HG02840 (cell line): ENCODE results near the gene SPATA32.
"Not testable (repeated sequence)": the region's sequence is repeated elsewhere in the genome, so short reads cannot be mapped to it uniquely, and the experiment has no call there.

ENCODE experiments used
- ATAC-seq: cut with Tn5 transposase; IDR thresholded peaks from one replicate; pipeline ENCODE4 v1.9.1; 2021; ENCODE audit warnings: mild to moderate bottlenecking, moderate library complexity, moderate number of reproducible peaks; ENCODE audit not compliant: unreplicated experiment, low FRiP score

The SPATA32 gene, protein sequence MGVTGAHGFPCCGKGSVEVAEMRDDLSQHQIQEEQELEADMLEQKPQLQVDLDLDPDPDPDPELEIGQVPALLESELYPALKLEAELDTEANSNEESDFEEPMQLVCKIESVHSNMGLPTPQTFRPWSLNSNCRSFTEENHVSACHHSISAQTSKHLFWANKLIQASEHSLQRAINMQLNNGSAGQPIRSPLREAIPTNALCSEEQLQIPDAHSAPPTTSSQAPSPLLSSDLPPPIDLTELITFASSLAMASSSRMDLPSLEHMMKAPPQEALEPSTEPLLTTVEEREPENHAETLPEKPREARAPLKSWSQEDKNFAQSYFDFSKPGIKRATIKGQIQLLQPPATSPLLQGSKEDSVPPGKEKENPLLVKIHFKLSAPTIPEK

DNA sequence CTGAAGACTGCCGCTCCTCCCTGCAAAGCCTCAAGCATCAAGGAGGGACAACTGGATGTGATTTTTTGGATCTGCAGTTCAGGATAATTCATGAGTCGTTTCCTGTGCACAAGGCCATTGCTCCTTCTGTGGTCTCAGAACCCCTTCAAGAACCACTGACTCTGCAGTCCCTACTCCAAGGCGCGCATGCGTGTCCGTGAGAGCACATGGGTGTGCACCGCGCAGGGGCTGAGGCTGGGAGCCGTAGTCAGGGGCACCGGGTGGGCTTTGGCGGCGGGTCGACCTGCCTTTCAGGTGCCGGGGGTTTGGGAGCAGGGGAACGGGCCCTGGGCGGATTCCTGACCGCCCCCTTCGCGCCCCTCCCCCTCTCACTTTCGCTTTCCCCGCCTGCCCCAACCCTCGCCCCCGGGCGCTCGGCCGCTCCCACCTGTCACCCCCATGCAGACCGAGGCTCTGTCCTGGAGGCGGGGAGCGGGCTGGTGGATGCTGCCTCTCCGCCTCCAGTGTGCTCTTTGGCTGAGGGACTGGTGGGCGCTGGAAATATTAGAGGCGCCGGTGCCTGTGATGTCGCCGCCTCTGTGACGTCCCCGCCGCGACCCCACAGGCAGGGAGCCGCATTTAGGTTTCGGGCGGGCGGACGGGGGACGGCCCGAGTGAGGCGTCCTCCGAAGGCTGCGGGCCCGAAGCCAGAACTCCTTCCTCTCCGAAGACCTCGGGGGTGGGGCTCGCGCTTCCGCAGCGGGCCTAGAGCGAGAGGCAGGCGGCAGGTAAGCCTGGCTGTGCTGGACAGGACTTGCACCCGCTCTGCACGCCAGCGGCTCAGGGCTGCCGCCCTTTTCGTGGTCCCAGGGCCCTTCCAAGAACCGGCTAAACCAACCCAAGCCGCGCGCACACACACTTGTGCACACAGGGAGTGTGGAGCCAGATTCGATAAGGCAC is at the start of gene SPATA32:
Gene SPATA32 (minus strand): TSS at position 518 of the 939 bp plus-strand sequence. CDS start 78 bp downstream, at position 440.
- no peak for ATAC-seq

DNA sequence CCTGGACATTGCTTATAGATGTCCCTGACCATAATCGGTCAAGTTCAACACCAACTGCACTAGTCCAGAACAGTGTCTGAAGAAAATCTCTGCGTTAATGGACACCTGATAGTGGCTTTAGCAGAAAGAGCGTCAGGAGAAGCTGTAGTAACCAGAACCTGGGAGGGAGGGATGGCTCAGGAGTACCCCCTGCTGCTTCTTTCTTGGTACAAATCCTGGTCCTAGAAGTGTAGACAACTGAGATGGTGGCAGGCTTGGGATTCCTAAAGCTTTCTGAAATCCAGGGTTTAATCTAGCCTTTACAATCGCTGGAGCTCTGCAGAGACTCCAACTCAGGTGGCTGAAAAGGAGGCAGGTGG is 49.5 kb upstream of the SPATA32 start:
- ATAC-seq = no peak

DNA sequence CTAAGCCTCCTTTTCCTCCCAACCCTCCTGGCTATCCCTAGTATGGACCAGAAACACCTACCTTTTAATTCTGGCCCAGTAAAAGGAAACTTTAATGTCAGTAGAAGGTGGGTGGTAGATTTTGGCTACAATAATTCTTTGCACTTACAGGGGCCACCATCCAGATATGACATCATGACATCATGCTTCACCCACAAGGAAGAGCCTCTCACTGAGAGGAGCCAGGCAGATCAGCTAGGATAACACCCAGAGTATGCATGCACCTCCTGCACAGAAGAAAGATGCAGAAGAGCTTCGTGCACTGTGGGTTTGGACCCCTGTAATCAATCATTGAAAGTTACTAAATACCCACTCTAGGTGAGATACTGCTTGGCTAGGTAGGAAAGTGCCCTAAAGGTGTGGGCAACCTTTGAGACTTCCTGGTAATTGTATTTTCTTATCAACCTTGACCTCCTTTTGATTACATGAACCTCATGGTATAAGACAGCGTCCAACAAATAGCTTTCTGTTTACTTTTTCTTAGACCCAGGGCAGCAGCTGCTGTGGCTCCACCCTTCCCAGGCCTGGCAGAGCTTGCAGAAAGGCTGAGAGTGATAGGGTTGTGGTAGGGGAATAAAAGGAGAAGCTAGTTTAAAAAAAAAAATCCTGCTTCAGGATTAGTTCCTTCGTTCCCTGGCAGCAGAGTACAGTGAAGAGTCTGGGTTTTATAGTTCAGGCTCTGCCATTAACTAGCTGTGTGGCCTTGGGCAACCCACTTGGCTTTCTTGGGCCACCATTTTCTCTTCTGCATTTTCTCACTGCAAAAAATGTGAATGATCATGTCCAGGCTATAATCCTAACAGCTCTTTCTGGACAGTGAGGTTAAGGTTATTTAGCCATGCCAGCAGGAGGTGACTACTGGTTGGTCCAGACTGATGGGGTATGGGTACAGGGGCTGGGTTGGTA is 48.8 kb upstream of the SPATA32 start:
- no peak for ATAC-seq

DNA sequence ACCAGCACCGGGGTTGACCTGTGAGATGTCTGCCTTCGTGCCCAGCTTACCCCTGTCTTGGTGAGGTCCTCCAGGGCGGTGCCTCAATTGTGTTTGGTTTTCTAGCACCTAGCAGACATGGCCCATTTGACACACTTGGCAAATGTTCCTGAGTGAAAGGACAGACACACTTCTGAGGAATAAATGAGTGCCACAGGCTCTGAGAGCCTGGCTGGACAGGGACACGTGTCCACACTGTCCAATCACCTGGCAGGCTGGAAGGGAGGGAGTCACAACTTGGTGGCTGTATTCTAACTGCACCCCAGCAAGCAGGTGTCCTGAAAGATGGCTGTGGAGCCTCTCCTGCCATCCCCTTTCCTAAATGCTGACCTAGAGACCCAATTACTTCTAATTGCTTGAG is 47.5 kb upstream of the SPATA32 start:
- no peak for ATAC-seq

DNA sequence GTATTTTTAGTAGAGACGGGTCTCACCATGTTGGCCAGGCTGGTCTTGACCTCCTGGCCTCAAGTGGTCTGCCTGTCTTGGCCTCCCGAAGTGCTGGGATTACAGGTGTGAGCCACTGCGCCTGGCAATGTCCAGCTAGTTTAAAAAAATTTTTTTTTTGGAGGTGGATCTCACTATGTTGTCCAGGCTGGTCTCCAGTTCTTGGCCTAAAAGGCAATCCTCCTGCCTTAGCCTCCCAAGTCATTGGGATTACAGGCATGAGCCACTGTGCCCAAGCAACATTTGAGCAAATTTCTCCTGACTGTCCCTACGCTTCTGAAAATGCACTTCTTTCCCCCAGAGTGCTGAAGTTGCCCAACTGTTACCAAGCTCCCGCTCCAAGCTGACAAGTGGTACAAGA is 46.9 kb upstream of the SPATA32 start:
- ATAC-seq = no peak

DNA sequence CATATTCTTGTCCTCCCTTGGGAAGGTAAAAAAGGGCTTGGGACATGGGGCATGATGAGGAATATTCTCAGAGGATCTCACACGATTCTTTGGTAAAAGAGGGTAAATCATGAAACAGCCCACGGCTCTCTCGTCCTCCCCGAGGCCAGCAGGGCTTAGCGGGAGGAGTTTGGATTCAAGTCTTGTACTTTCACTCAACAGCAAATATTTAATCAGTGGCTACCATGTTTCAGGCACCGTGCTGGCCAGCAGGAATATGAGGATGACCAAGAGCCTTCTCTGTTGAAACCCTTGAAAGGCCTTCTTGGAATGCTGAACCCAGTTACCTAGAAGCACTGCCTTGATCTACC is 46.1 kb upstream of the SPATA32 start:
- ATAC-seq = no peak

DNA sequence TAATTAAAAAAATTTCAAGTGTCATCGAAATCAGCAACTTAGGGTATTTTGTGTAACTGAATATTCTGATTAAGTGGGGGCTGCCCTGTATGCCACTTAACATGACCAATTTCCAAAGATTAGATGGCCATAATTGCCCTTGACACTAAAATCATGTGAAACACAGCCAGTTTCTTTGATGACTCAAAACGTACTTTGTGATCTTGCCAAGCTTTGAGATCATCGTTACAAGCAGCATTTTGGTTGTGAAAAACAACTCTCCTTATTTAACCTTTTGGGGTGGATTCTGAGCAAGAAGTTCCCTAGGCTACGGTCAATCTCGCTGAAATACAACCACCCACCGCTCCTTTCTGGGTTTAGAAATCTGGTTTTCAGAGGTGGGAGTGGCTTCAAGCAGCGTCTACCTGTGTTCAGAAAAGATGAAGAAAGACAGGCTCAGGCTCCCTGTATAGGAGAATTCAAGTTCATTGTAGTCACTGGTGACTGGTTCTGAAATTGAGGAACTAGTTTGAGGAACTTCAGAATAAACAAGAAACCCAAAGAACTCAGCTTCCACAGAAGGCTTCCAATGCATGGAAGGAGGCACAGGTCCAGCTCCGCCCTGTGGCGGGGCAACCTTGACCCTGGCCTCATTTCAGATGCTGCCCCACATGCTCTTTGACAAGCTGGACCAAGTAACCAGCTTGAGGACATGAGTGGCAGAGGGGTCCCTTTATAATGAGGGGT is 45.6 kb upstream of the SPATA32 start:
- no peak for ATAC-seq

DNA sequence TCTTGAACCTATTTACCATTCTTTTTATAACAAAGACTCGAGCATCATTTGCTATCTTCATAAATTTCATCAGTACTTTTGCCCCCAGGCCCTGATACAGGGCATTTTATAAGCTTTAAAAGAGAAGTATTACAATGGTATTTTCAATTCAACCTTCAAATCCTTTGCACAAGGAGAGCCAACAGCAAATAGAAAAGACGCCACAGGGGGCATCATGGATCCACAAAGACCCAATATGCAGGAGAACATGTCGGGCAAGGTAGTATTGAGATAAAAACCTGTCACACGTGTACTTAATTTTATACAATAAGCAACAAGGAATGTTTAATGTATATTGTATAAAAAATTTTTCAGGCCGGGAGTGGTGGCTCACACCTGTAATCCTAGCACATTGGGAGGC is 44.7 kb upstream of the SPATA32 start:
- ATAC-seq = no peak

DNA sequence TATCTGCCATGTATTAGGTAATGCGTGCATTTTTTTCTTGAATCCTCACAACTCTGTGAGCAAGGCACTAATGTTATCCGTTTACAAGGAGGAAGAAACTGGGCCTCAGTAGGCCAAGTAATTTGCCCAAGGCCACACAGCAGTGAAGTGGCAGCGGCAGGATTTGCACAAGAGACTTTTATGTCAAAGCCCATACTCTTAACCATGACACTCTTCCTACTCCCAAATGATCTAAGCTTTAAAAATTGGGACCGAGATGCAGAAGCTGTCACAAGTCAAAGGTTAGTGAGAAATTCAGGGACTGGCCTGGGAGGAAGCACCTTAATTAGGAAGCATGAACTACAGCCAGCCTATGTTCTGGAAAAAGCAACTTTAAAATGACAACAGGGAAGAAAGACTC is 44.2 kb upstream of the SPATA32 start:
- ATAC-seq = no peak

DNA sequence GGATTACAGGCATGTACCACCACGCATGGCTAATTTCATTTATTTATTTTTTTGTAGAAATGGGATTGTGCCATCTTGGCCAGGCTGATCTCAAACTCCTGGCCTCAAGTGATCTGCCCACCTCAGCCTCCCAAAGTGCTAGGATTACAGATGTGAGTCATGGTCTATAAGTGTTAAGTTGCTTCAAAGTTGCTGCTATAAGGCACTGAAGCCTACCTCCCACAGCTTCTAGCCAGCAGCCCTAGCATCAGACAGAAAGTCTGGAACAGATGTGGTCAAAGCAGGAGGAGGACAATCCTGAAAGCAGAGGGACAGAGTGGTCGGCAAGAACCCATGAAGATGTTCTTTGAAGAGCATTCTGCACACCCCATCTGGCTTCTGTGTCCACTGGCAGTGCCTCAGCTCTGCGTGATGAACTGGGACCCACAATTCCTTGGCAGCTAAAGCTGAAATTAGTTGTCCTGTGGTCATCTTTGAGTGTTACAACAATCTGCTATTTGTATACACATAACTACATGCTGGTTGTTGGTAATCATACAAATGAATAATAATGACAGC is 43.7 kb upstream of the SPATA32 start:
- no peak for ATAC-seq

DNA sequence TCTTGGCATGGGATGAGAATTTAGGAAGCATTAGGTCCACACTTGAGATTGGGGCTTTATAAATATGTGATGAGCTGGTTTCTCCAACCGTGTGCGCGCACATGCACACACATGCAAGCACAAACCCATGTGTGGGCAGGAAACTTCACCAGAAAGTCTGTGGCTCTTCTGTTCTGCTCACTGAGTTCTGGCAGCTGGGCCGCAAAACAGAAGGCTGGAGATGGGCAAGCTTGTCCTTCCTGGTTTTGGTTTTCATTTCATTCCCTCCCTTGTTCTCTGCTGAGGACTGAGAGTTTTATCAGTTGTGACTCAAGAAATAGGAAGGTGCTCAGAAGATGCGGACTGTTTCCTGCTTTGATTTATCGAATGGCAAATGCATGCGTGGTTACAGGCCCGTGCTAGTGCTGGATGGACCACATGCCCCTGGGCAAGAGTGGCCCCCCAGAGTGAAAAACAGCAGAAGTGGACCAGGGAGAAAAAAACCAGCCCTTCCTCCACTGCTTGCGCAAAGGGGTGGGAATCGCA is 40.8 kb upstream of the SPATA32 start:
- ATAC-seq = peak; percentile 49

DNA sequence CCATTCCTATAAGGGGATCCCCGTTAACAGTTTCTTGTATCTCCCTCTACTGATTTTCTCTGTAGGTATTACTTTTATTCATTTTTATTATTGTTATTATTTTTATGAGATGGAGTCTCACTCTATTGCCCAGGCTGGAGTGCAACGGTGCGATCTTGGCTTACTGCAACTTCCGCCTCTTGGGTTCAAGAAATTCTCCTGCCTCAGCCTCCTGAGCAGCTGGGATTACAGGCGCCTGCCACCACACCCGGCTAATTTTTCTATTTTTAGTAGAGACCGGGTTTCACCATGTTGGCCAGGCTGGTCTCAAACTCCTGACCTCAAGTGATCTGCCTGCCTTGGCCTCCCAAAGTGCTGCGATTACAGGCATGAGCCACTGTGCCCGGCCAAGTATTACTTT is 40.3 kb upstream of the SPATA32 start:
- not testable (repeated sequence) for ATAC-seq

DNA sequence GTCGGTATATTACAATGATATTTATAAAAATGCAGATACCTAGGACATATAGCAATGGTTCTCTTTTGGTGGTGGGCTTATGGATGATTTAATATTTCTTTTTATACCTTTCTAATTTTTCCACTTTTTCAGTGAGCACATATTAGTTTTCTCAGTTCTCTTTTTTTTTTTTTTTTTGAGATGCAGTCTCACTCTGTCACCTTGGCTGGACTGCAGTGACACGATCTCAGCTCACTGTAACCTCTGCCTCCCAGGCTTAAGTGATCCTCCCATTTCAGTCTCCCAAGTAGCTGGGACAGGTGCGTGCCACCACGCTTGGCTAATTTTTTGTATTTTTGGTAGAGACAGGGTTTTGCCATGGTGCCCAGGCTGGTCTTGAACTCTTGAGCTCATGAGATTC is 39.8 kb upstream of the SPATA32 start:
- no peak for ATAC-seq

DNA sequence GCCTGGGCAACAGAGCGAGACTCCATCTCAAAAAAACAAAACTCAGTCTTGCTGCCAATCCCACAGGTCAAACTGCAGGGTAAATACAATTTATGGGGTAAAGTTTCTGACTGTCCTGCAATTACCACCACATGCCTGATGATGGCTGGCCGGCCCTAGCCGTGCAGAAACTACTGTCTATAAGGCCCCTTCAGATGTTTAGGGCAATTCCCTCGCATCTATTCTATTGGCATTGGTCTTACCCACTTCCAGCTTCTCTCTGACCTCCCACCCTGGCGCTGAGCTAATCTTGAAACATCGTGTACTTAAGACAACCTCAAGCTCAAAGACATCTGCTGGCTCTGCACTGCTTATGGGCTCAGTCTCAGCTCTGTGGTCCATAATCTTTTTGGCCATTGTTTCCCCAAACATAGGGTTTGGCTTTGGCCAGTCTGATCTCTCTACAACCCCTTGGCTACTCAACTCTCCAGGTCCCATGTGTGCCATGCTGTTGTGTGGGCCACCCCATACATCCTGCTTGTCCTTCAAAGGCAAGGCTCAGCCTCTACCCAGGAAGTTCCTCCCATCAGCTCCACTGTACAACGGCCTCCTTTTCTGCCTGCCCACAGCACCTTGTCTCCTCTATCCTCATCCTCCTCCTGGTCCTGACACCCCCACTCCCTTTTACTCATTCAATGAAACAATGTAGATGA is 38.3 kb upstream of the SPATA32 start:
- ATAC-seq = no peak

DNA sequence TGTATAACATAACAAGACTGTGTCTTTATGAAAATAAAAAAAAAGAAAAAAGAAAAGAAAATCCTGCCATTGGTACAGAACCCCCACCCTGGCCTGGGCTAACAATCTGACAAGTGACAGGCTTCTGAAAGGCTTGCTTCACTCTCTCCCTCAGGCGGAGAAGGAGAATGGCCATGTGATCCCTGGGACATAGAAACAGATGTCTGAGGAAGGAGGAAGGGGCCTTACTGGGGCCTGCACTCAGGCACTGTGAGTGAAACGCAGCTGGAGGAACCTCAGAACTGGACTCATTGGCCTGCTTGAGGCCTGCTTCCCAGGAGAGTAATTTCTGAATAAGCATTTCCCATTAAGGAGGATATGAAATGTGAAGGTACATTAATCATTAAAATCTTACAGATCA is 37.5 kb upstream of the SPATA32 start:
- ATAC-seq = no peak

DNA sequence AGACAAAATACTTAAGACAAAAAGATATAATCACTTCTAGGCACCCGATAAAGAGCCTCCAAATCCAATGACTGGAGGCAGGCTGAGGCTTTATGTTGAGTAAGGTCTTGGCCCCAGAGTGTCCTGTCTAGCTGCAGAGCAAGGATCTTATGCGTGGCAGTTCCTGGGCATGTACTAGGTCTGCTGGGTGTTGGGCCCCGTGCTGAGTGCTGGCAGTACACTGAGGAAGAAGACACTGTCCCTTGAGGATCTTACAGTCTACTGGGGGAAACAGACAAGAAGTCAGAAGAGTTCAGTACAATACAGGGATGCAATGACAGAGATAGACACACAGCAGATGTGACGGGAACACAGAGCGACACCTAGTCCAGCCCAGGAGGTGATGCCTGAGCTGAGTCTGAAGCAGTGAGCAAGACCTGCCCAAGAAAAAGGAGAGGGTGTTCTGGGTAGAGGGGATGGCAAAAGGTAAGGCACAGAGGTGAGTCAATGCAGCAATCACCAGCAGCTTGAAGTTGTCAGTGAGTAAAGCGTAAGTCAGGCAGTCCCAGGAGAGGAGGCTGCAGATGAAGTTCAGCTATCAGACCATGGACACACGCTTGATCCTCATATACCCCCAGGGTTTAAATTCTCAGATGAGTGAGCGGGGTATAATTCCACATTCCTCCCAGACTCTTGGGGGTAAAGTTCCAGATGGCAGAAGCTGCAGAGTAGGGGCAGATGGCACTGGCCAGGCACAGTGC is 36.8 kb upstream of the SPATA32 start:
- no peak for ATAC-seq

DNA sequence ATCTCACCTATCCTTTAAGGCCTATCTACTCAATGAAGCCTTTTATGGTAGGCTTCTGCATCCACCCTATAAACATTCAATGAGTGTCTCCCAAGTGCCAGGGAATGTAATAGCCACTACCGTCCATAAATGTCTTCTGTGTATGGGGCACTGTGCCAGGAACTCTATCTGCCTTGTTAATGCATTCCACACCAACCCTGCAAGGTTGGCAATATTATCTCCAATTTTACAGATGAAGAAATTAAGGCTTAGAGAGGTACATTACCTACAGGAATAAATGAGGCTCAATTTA is 34.9 kb upstream of the SPATA32 start:
- ATAC-seq = no peak
